HUES6 (cell line): ENCODE data around the gene SIK2.

Source experiments
- H3K27ac ChIP-seq: 2 replicates; pipeline ENCODE4 v1.7.0; 2013; ENCODE audit warnings: low read depth, mild to moderate bottlenecking, low read length, inconsistent platforms
- H3K27me3 ChIP-seq: 2 replicates; pipeline ENCODE4 v1.6.1; 2013; ENCODE audit warnings: low read length; ENCODE audit not compliant: control insufficient read depth, insufficient read depth
- H3K36me3 ChIP-seq: 2 replicates; pipeline ENCODE4 v1.6.1; 2013; ENCODE audit warnings: low read length; ENCODE audit not compliant: control insufficient read depth, insufficient read depth
- H3K4me1 ChIP-seq: 2 replicates; pipeline ENCODE4 v1.6.1; 2013; ENCODE audit warnings: low read length; ENCODE audit not compliant: control insufficient read depth, insufficient read depth
- H3K4me3 ChIP-seq: 2 replicates; pipeline ENCODE4 v1.5.1; 2013; ENCODE audit warnings: low read depth, low read length
- H3K9ac ChIP-seq: one replicate; pipeline ENCODE4 v1.6.1; 2013; ENCODE audit warnings: mild to moderate bottlenecking, low read length
- H3K9me3 ChIP-seq: 2 replicates; pipeline ENCODE4 v1.6.1; 2013; ENCODE audit warnings: low read depth, low read length; ENCODE audit not compliant: control insufficient read depth, insufficient read depth

Gene SIK2

GRCh38 chr11:111719379-111719778 lies 117.1 kb downstream of the SIK2 start:
- Histone ChIP-seq H3K9me3 (no peaks in the 10 kb centered on the region), H3K4me3 (no peak overlapping the region), H3K9ac (no peak overlapping the region), H3K27me3 (no peaks in the 10 kb centered on the region), H3K27ac (no peak overlapping the region), H3K36me3 (peaks cover 44% of the 10 kb centered on the region), H3K4me1 (peaks cover 15% of the 10 kb centered on the region)

GRCh38 chr11:111720801-111721494 lies 118.7 kb downstream of the SIK2 start:
- Histone ChIP-seq H3K27me3 (no peaks in the 10 kb centered on the region), H3K4me3 (no peak overlapping the region), H3K9ac (no peak overlapping the region), H3K36me3 (peaks cover 58% of the 10 kb centered on the region), H3K9me3 (no peaks in the 10 kb centered on the region), H3K4me1 (peaks cover 15% of the 10 kb centered on the region), H3K27ac (no peak overlapping the region)

GRCh38 chr11:111722501-111722900 lies 120.3 kb downstream of the SIK2 start:
- no peaks in the 10 kb centered on the region for H3K9me3 ChIP-seq
- H3K27ac ChIP-seq, result no peak overlapping the region

GRCh38 chr11:111723595-111723994 lies 121.3 kb downstream of the SIK2 start:
- Histone ChIP-seq H3K9me3 (no peaks in the 10 kb centered on the region), H3K4me3 (no peak overlapping the region), H3K9ac (no peak overlapping the region), H3K27me3 (no peaks in the 10 kb centered on the region), H3K36me3 (peaks cover 71% of the 10 kb centered on the region), H3K4me1 (peaks cover 11% of the 10 kb centered on the region), H3K27ac (no peak overlapping the region)

More at GRCh38 chr11:111722501-111722900, 120.3 kb downstream of the SIK2 start:
- H3K9ac ChIP-seq, result no peak overlapping the region
- H3K4me3 ChIP-seq, result no peak overlapping the region
- no peaks in the 10 kb centered on the region for H3K27me3 ChIP-seq
- H3K4me1 ChIP-seq, result peaks cover 15% of the 10 kb centered on the region
- peaks cover 68% of the 10 kb centered on the region for H3K36me3 ChIP-seq

- Histone ChIP-seq H3K36me3 (peaks cover 73% of the 10 kb centered on the region), H3K27me3 (no peaks in the 10 kb centered on the region), H3K27ac (no peak overlapping the region), H3K9me3 (no peaks in the 10 kb centered on the region), H3K9ac (no peak overlapping the region), H3K4me3 (no peak overlapping the region), H3K4me1 (peaks cover 7% of the 10 kb centered on the region)
These were observed 122.4 kb downstream of the SIK2 start for GRCh38 chr11:111724615-111725129.

GRCh38 chr11:111725621-111726020 lies 123.4 kb downstream of the SIK2 start:
- Histone ChIP-seq H3K27me3 (no peaks in the 10 kb centered on the region), H3K4me1 (peaks cover 7% of the 10 kb centered on the region), H3K9ac (no peak overlapping the region), H3K36me3 (peaks cover 63% of the 10 kb centered on the region), H3K4me3 (no peak overlapping the region), H3K9me3 (no peaks in the 10 kb centered on the region), H3K27ac (no peak overlapping the region)

- Histone ChIP-seq H3K4me1 (peaks cover 7% of the 10 kb centered on the region), H3K9me3 (no peaks in the 10 kb centered on the region), H3K27me3 (no peaks in the 10 kb centered on the region), H3K36me3 (peaks cover 56% of the 10 kb centered on the region), H3K27ac (no peak overlapping the region), H3K4me3 (no peak overlapping the region), H3K9ac (no peak overlapping the region)
These were observed 124.1 kb downstream of the SIK2 start for GRCh38 chr11:111726301-111726713.

GRCh38 chr11:111727431-111727830 lies 125.2 kb downstream of the SIK2 start:
- Histone ChIP-seq H3K9me3 (no peaks in the 10 kb centered on the region), H3K4me3 (no peak overlapping the region), H3K36me3 (peaks cover 45% of the 10 kb centered on the region), H3K27me3 (no peaks in the 10 kb centered on the region), H3K9ac (no peak overlapping the region), H3K4me1 (peaks cover 12% of the 10 kb centered on the region), H3K27ac (no peak overlapping the region)

- Histone ChIP-seq H3K4me3 (no peak overlapping the region), H3K4me1 (peaks cover 5% of the 10 kb centered on the region), H3K36me3 (peaks cover 32% of the 10 kb centered on the region), H3K27me3 (no peaks in the 10 kb centered on the region), H3K9me3 (no peaks in the 10 kb centered on the region), H3K9ac (no peak overlapping the region), H3K27ac (no peak overlapping the region)
These were observed 127.0 kb downstream of the SIK2 start for GRCh38 chr11:111729071-111729830.

- H3K4me1 ChIP-seq, result peaks cover 5% of the 10 kb centered on the region
- no peak overlapping the region for H3K4me3 ChIP-seq
- no peak overlapping the region for H3K27ac ChIP-seq
- no peaks in the 10 kb centered on the region for H3K27me3 ChIP-seq
- H3K9ac ChIP-seq, result no peak overlapping the region
- H3K36me3 ChIP-seq, result peaks cover 25% of the 10 kb centered on the region
- no peaks in the 10 kb centered on the region for H3K9me3 ChIP-seq
These were observed 127.6 kb downstream of the SIK2 start for GRCh38 chr11:111729831-111730311.
